Activated effector memory CD4-positive, alpha-beta T cell treated with anti-CD3 and anti-CD28 coated beads, Interleukin-2, amount 50 U/mL, for 16 hours (primary cell): Measurements from ENCODE around the gene TMTC1.

Experiments used
- DNase-seq: peaks from one replicate; pipeline ENCODE4 v3.0.0-alpha.2; 2020

The TMTC1 gene

GRCh38 chr12:29610473-29611170 is 173.1 kb downstream of the TMTC1 start:
- no peak for DNase-seq

- no peak for DNase-seq
Observed at GRCh38 chr12:29609431-29610215, 174.1 kb downstream of the TMTC1 start.

GRCh38 chr12:29608581-29608980 is 175.2 kb downstream of the TMTC1 start:
- no peak for DNase-seq

- DNase-seq, result no peak
Observed at GRCh38 chr12:29599381-29599780, 184.4 kb downstream of the TMTC1 start.

- no peak for DNase-seq
Observed at GRCh38 chr12:29595071-29595755, 188.5 kb downstream of the TMTC1 start.

- no peak for DNase-seq
Observed at GRCh38 chr12:29593001-29593400, 190.7 kb downstream of the TMTC1 start.

GRCh38 chr12:29591140-29592020 is 192.4 kb downstream of the TMTC1 start:
- no peak for DNase-seq

- no peak for DNase-seq
Observed at GRCh38 chr12:29589851-29590250, 193.9 kb downstream of the TMTC1 start.

GRCh38 chr12:29589286-29589820 is 194.4 kb downstream of the TMTC1 start:
- no peak for DNase-seq

GRCh38 chr12:29582677-29583272 is 201.0 kb downstream of the TMTC1 start:
- no peak for DNase-seq

GRCh38 chr12:29582146-29582545 is 201.6 kb downstream of the TMTC1 start:
- DNase-seq, result no peak

GRCh38 chr12:29581631-29582030 is 202.1 kb downstream of the TMTC1 start:
- DNase-seq, result no peak

GRCh38 chr12:29580971-29581370 is 202.8 kb downstream of the TMTC1 start:
- no peak for DNase-seq

- no peak for DNase-seq
Observed at GRCh38 chr12:29578731-29579130, 205.0 kb downstream of the TMTC1 start.

GRCh38 chr12:29578070-29578469 is 205.7 kb downstream of the TMTC1 start:
- DNase-seq, result no peak

GRCh38 chr12:29574500-29574899 is 209.2 kb downstream of the TMTC1 start:
- DNase-seq, result no peak

GRCh38 chr12:29572938-29573337 is 210.8 kb downstream of the TMTC1 start:
- no peak for DNase-seq

GRCh38 chr12:29572464-29572863 is 211.3 kb downstream of the TMTC1 start:
- no peak for DNase-seq

GRCh38 chr12:29569132-29569757 is 214.5 kb downstream of the TMTC1 start:
- no peak for DNase-seq

- DNase-seq, result no peak
Observed at GRCh38 chr12:29566441-29566840, 217.3 kb downstream of the TMTC1 start.

GRCh38 chr12:29565727-29566126 is 218.0 kb downstream of the TMTC1 start:
- DNase-seq, result no peak

- DNase-seq, result no peak
Observed at GRCh38 chr12:29564925-29565324, 218.8 kb downstream of the TMTC1 start.
